Neural progenitor cell (in vitro differentiated cells): ENCODE results near the gene RNF26.

ENCODE experiments used
- CTCF ChIP-seq: fragments of 200-600 bp; sonication (generic); IDR thresholded peaks from 2 replicates; pipeline ENCODE4 v1.5.1; 2017; ENCODE audit warnings: antibody characterized with exemption, mild to moderate bottlenecking
- EZH2 ChIP-seq: fragments of 200-600 bp; sonication (generic); IDR thresholded peaks from 2 replicates; pipeline ENCODE4 v1.6.1; 2017; ENCODE audit warnings: antibody characterized with exemption, mild to moderate bottlenecking, moderate library complexity

GRCh38 chr11:119344291-119345010 lies 10.1 kb downstream of the RNF26 start:
- TF ChIP-seq EZH2 (no peak), CTCF (no peak)
